ENCODE data around the gene FNDC4.

Gene FNDC4

GRCh38 chr2:27502142-27502541 lies 7.1 kb upstream of the FNDC4 start:
- Histone ChIP-seq H3K36me3 (ENCODE audit: insufficient read depth, low read length) (no peaks in the 10 kb centered on the region), H3K9ac (ENCODE audit: low read depth, low read length) (no peak overlapping the region), H3K4me1 (ENCODE audit: insufficient read depth, low read length) (peaks cover 10% of the 10 kb centered on the region; the same call in 1 of the 2 replicates), H3K9me3 (ENCODE audit: control insufficient read depth, insufficient read depth, low read length) (no peaks in the 10 kb centered on the region)

- no peaks in the 10 kb centered on the region for H3K36me3 ChIP-seq (ENCODE audit: insufficient read depth, low read length)
- H3K9ac ChIP-seq (ENCODE audit: low read depth, low read length), result no peak overlapping the region
- H3K4me1 ChIP-seq (ENCODE audit: insufficient read depth, low read length), result peaks cover 13% of the 10 kb centered on the region; the same call in 1 of the 2 replicates
- no peaks in the 10 kb centered on the region for H3K9me3 ChIP-seq (ENCODE audit: control insufficient read depth, insufficient read depth, low read length)
These were observed 6.0 kb upstream of the FNDC4 start for GRCh38 chr2:27501042-27501441.

- H3K36me3 ChIP-seq (ENCODE audit: insufficient read depth, low read length), result no peaks in the 10 kb centered on the region
- H3K4me1 ChIP-seq (ENCODE audit: insufficient read depth, low read length), result peaks cover 13% of the 10 kb centered on the region; the same call in 1 of the 2 replicates
- no peaks in the 10 kb centered on the region for H3K9me3 ChIP-seq (ENCODE audit: control insufficient read depth, insufficient read depth, low read length)
- H3K9ac ChIP-seq (ENCODE audit: low read depth, low read length), result no peak overlapping the region
These were observed 4.0 kb upstream of the FNDC4 start for GRCh38 chr2:27498975-27499374.

- Histone ChIP-seq H3K4me1 (ENCODE audit: insufficient read depth, low read length) (peaks cover 7% of the 10 kb centered on the region; the same call in 1 of the 2 replicates), H3K9ac (ENCODE audit: low read depth, low read length) (no peak overlapping the region), H3K36me3 (ENCODE audit: insufficient read depth, low read length) (no peaks in the 10 kb centered on the region), H3K9me3 (ENCODE audit: control insufficient read depth, insufficient read depth, low read length) (no peaks in the 10 kb centered on the region)
These were observed 2.3 kb upstream of the FNDC4 start for GRCh38 chr2:27497288-27497627.

- no peaks in the 10 kb centered on the region for H3K9me3 ChIP-seq (ENCODE audit: control insufficient read depth, insufficient read depth, low read length)
- no peaks in the 10 kb centered on the region for H3K36me3 ChIP-seq (ENCODE audit: insufficient read depth, low read length)
- peak within 1 kb of the TSS; percentile 64; the same call in 1 of the 2 replicates for H3K9ac ChIP-seq (ENCODE audit: low read depth, low read length)
- H3K4me1 ChIP-seq (ENCODE audit: insufficient read depth, low read length), result peaks cover 7% of the 10 kb centered on the region; the same call in 1 of the 2 replicates
These were observed 1.6 kb upstream of the FNDC4 start, which contains the start of gene GCKR for GRCh38 chr2:27496357-27497287. Gene GCKR (plus strand): TSS chr2:27496839. CDS start chr2:27496905, 66 bp downstream.

- Histone ChIP-seq H3K9ac (ENCODE audit: low read depth, low read length) (peak overlapping the region; percentile 64; the same call in 1 of the 2 replicates), H3K9me3 (ENCODE audit: control insufficient read depth, insufficient read depth, low read length) (no peaks in the 10 kb centered on the region), H3K4me1 (ENCODE audit: insufficient read depth, low read length) (peaks cover 7% of the 10 kb centered on the region; the same call in 1 of the 2 replicates), H3K36me3 (ENCODE audit: insufficient read depth, low read length) (no peaks in the 10 kb centered on the region)
These were observed 898 bp upstream of the FNDC4 start for GRCh38 chr2:27495840-27496356.

GRCh38 chr2:27494284-27494943 lies 586 bp downstream of the FNDC4 start:
- no peaks in the 10 kb centered on the region for H3K36me3 ChIP-seq (ENCODE audit: insufficient read depth, low read length)
- H3K4me1 ChIP-seq (ENCODE audit: insufficient read depth, low read length), result peaks cover 7% of the 10 kb centered on the region; the same call in 1 of the 2 replicates
- H3K9ac ChIP-seq (ENCODE audit: low read depth, low read length), result peak overlapping the region; percentile 64
- H3K9me3 ChIP-seq (ENCODE audit: control insufficient read depth, insufficient read depth, low read length), result no peaks in the 10 kb centered on the region

- no peaks in the 10 kb centered on the region for H3K36me3 ChIP-seq (ENCODE audit: insufficient read depth, low read length)
- peak overlapping the region; percentile 64; the same call in 1 of the 2 replicates for H3K9ac ChIP-seq (ENCODE audit: low read depth, low read length)
- H3K4me1 ChIP-seq (ENCODE audit: insufficient read depth, low read length), result peaks cover 7% of the 10 kb centered on the region; the same call in 1 of the 2 replicates
These were observed 1.1 kb downstream of the FNDC4 start for GRCh38 chr2:27493948-27494283.

GRCh38 chr2:27492557-27492956 lies 2.4 kb downstream of the FNDC4 start:
- Histone ChIP-seq H3K9ac (ENCODE audit: low read depth, low read length) (no peak overlapping the region), H3K4me1 (ENCODE audit: insufficient read depth, low read length) (peaks cover 7% of the 10 kb centered on the region; the same call in 1 of the 2 replicates), H3K36me3 (ENCODE audit: insufficient read depth, low read length) (no peaks in the 10 kb centered on the region), H3K9me3 (ENCODE audit: control insufficient read depth, insufficient read depth, low read length) (no peaks in the 10 kb centered on the region)

More at GRCh38 chr2:27493948-27494283, 1.1 kb downstream of the FNDC4 start:
- no peaks in the 10 kb centered on the region for H3K9me3 ChIP-seq (ENCODE audit: control insufficient read depth, insufficient read depth, low read length)

- no peaks in the 10 kb centered on the region for H3K9me3 ChIP-seq (ENCODE audit: control insufficient read depth, insufficient read depth, low read length)
- H3K36me3 ChIP-seq (ENCODE audit: insufficient read depth, low read length), result no peaks in the 10 kb centered on the region
- H3K4me1 ChIP-seq (ENCODE audit: insufficient read depth, low read length), result no peaks in the 10 kb centered on the region
- peak within 1 kb of the TSS; percentile 62; the same call in 1 of the 2 replicates for H3K9ac ChIP-seq (ENCODE audit: low read depth, low read length)
These were observed 5.3 kb downstream of the FNDC4 start, which contains the start of gene IFT172 for GRCh38 chr2:27489498-27490397. Gene IFT172 (minus strand): TSS chr2:27489743. CDS start chr2:27489653, 90 bp downstream.

- H3K9ac ChIP-seq (ENCODE audit: low read depth, low read length), result peak overlapping the region; percentile 62; the same call in 1 of the 2 replicates
- H3K36me3 ChIP-seq (ENCODE audit: insufficient read depth, low read length), result no peaks in the 10 kb centered on the region
- no peaks in the 10 kb centered on the region for H3K4me1 ChIP-seq (ENCODE audit: insufficient read depth, low read length)
- no peaks in the 10 kb centered on the region for H3K9me3 ChIP-seq (ENCODE audit: control insufficient read depth, insufficient read depth, low read length)
These were observed 5.9 kb downstream of the FNDC4 start for GRCh38 chr2:27489118-27489497.

GRCh38 chr2:27485496-27485895 lies 9.5 kb downstream of the FNDC4 start:
- Histone ChIP-seq H3K36me3 (ENCODE audit: insufficient read depth, low read length) (peaks cover 5% of the 10 kb centered on the region; the same call in 1 of the 2 replicates), H3K4me1 (ENCODE audit: insufficient read depth, low read length) (no peaks in the 10 kb centered on the region), H3K9me3 (ENCODE audit: control insufficient read depth, insufficient read depth, low read length) (no peaks in the 10 kb centered on the region), H3K9ac (ENCODE audit: low read depth, low read length) (no peak overlapping the region)

- Histone ChIP-seq H3K9ac (ENCODE audit: low read depth, low read length) (no peak overlapping the region), H3K4me1 (ENCODE audit: insufficient read depth, low read length) (no peaks in the 10 kb centered on the region), H3K9me3 (ENCODE audit: control insufficient read depth, insufficient read depth, low read length) (no peaks in the 10 kb centered on the region), H3K36me3 (ENCODE audit: insufficient read depth, low read length) (no peaks in the 10 kb centered on the region; the same call in 1 of the 2 replicates)
These were observed 23.0 kb downstream of the FNDC4 start for GRCh38 chr2:27471961-27472360.

All from ES-I3 (cell line).